ENCODE data around the gene IYD. TPM values are rescaled to one million over a fixed set of nuclear protein-coding genes. Genes with fewer than 3 reads are reported as not detected.

Gene IYD
- polyA plus RNA-seq, 2 of the 4 experiments (the other 2 are of a cell fraction) = 0.08 TPM; not detected in 1

- TF ChIP-seq ATOH8 (CRISPR knock-in tag; IDR thresholded peaks at IDR 0.05; ENCODE audit: low read depth) (no peak), TFCP2L1 (CRISPR knock-in tag; IDR thresholded peaks at IDR 0.05) (no peak), POLR2A (IDR thresholded peaks at IDR 0.05; ENCODE audit: low read length) (no peak), MYC (IDR thresholded peaks at IDR 0.05; ENCODE audit: borderline replicate concordance, low read length) (no peak), ZSCAN20 (CRISPR knock-in tag; IDR thresholded peaks at IDR 0.05) (no peak), MAX (IDR thresholded peaks at IDR 0.05) (no peak), HMGXB4 (CRISPR knock-in tag; IDR thresholded peaks at IDR 0.05; ENCODE audit: borderline replicate concordance) (no peak), CBX2 (IDR thresholded peaks at IDR 0.05; ENCODE audit: borderline replicate concordance, low read depth) (no peak)
Observed at GRCh38 chr6:150336708-150337107, 32.1 kb upstream of the IYD start (continued).

GRCh38 chr6:150342126-150342525, 26.7 kb upstream of the IYD start:
- no peak for FAIRE-seq
- Histone ChIP-seq H3K4me2 (no peak overlapping the region), H3K4me1 (no peaks in the 10 kb centered on the region), H3K9me3 (no peaks in the 10 kb centered on the region), H3K27ac (no peak overlapping the region), H3K4me3 (no peak overlapping the region)
- 88% methylated on average over 2 of the region's 2 CpGs for WGBS (ENCODE audit: missing lambda C conversion rate)
- DNase-seq (ENCODE audit: low read depth in 1 of 2, low spot score in 1 of 2) = no peak
- TF ChIP-seq NFE2L2 (conservative IDR thresholded peaks at IDR 0.05; ENCODE audit: low read length) (no peak), RARB (CRISPR knock-in tag; IDR thresholded peaks at IDR 0.05) (no peak), GATA3 (IDR thresholded peaks at IDR 0.05; ENCODE audit: borderline replicate concordance) (no peak), SMC3 (IDR thresholded peaks at IDR 0.05) (no peak), CBX8 (IDR thresholded peaks at IDR 0.05) (no peak)
- no peak for ATAC-seq
- POLR2A ChIA-PET = no interaction called here
- CTCF ChIA-PET = interaction anchor here (1.4 kb wide), 2 partner anchors 43 to 473 kb away, joined by 3 read pairs; no protein-coding TSS in a partner anchor

GRCh38 chr6:150343434-150343833, 25.4 kb upstream of the IYD start:
- Histone ChIP-seq H3K4me2 (no peak overlapping the region; the same call in 2 of the 3 replicates), H3K4me1 (no peaks in the 10 kb centered on the region), H3K27ac (no peak overlapping the region), H3K4me3 (no peak overlapping the region), H3K9me3 (no peaks in the 10 kb centered on the region)
- DNase-seq (ENCODE audit: low read depth in 1 of 2, low spot score in 1 of 2) = no peak
- ATAC-seq = no peak
- ChIA-PET CTCF (interaction anchor here (0.9 to 2.1 kb wide), 3 partner anchors 9 to 472 kb away, joined by 3 to 5 read pairs (median 3); no protein-coding TSS in a partner anchor), POLR2A (no interaction called here)
- no peak for TF ChIP-seq CTCF (IDR thresholded peaks at IDR 0.05)
- no peak for TF ChIP-seq REST (IDR thresholded peaks at IDR 0.05)
- no peak for TF ChIP-seq EHF (CRISPR knock-in tag; IDR thresholded peaks at IDR 0.05)
- TF ChIP-seq JUN (IDR thresholded peaks at IDR 0.05) = no peak
- no peak for TF ChIP-seq RFX5 (IDR thresholded peaks at IDR 0.05)
- no peak for TF ChIP-seq HOXB5 (CRISPR knock-in tag; IDR thresholded peaks at IDR 0.05)
- no peak for TF ChIP-seq CHD4 (IDR thresholded peaks at IDR 0.05; ENCODE audit: borderline replicate concordance)
- TF ChIP-seq E2F6 (IDR thresholded peaks at IDR 0.05; ENCODE audit: borderline replicate concordance, low read depth) = no peak
- no peak for FAIRE-seq
